HL-60 (cell line): Measurements from ENCODE around the gene GCNT2.
"Not testable (repeated sequence)": the region's sequence is repeated elsewhere in the genome, so short reads cannot be mapped to it uniquely, and the experiment has no call there.

Experiments
- DNase-seq, 2 experiments: peaks; one replicate each; pipeline ENCODE4 v3.0.0-alpha.2; 2010 to 2020; ENCODE audit warnings: low read depth in 1 of 2, low spot score in 1 of 2
- H3K27ac ChIP-seq: fragments of 250-450 bp; sonication (Bioruptor Pico); replicated peaks from 2 replicates; pipeline ENCODE4 v1.5.1; 2020; ENCODE audit warnings: mild to moderate bottlenecking, moderate library complexity
- H3K27me3 ChIP-seq: fragments of 250-450 bp; sonication (Bioruptor Pico); 2 replicates; pipeline ENCODE4 v1.5.1; 2021; ENCODE audit warnings: mild to moderate bottlenecking, moderate library complexity; ENCODE audit not compliant: insufficient read depth, poor library complexity, severe bottlenecking
- H3K4me3 ChIP-seq: replicated peaks from 2 replicates; pipeline ENCODE4 v1.5.1; 2011; ENCODE audit warnings: mild to moderate bottlenecking, control low read depth, low read length; ENCODE audit not compliant: insufficient read depth
- GABPA ChIP-seq: IDR thresholded peaks from 2 replicates; pipeline ENCODE4 v1.6.1; 2012; ENCODE audit warnings: low read depth
- POLR2AphosphoS5 ChIP-seq: IDR thresholded peaks from 2 replicates; pipeline ENCODE4 v1.6.1; 2012; ENCODE audit warnings: low read depth
- SPI1 ChIP-seq: IDR thresholded peaks from 2 replicates; pipeline ENCODE4 v1.6.1; 2012; ENCODE audit warnings: low read depth, mild to moderate bottlenecking, borderline replicate concordance
- TF ChIP-seq, protein P1 (sequence below): IDR thresholded peaks from one replicate; pipeline ENCODE4 v1.5.1; 2011; ENCODE audit warnings: low read length, control low read depth, inconsistent platforms; ENCODE audit not compliant: insufficient read depth
- TF ChIP-seq, protein P2 (sequence below): IDR thresholded peaks from 2 replicates; pipeline ENCODE4 v1.6.1; 2012; ENCODE audit warnings: low read depth; ENCODE audit not compliant: insufficient replicate concordance

The GCNT2 gene

DNA sequence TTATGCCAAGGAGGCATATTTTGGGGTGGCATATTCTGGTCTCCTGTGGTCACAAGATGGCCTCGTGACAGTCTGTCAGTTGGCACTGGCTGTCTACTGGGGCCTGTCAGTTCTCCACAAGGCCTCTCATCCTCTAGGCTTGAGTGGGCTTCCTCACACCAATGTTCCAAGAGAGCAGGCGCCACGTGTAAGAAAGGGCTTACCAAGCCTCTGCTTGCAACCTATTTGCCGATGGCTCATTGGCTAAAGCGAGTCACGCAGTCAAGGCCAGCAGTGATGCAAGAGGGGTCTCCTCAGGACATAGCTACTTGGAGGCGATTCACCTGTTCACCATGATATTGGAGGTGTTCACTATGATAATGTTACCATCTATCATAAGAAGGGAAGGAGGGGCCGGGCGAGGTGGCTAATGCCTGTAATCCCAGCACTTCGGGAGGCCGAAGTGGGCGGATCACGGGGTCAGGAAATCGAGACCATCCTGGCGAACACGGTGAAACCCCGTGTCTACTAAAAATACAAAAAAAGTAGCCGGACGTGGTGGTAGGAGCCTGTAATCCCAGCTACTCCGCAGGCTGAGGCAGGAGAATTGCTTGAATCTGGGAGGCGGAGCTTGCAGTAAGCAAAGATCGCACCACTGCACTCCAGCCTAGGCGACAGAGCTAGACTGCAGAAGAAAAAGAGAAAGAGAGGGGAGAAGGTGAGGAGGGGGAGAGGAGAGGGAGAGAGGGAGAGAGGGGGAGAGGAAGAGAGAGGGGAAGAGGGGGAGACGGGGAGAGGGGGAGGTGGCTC lies 138.0 kb downstream of the GCNT2 start:
- DNase-seq = no peak
- H3K4me3 ChIP-seq = no peak overlapping the region

DNA sequence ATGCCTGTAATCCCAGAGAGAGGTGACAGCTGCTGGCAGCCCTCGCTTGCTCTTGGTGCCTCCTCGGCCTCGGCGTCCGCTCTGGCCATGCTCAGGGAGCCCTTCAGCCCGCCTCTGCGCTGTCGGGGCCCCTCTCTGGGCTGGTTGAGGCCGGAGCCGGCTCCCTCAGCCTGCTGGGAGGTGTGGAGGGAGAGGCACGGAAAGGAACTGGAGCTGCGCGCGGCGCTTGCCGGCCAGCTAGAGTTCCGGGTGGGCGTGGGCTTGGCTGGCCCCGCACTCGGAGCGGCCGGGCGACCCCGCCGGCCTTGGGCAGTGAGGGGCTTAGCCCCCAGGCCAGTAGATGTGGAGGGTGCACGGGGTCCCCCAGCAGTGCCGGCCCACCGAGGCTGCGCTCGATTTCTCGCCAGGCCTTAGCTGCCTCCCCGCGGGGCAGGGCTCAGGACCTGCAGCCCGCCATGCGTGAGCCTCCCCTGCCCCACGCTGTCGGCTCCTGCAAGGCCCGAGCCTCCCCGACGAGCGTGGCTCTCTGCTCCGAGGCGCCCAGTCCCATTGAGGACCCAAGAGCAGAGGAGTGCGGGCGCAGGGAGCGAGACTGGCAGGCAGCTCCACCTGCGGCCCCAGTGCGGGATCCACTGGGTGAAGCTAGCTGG lies 138.7 kb downstream of the GCNT2 start:
- no peak overlapping the region for H3K27ac ChIP-seq
- H3K4me3 ChIP-seq = no peak overlapping the region
- H3K27me3 ChIP-seq = no peaks in the 10 kb centered on the region
- TF ChIP-seq SPI1 (no peak), GABPA (no peak), POLR2AphosphoS5 (no peak)
- TF ChIP-seq, protein P1, sequence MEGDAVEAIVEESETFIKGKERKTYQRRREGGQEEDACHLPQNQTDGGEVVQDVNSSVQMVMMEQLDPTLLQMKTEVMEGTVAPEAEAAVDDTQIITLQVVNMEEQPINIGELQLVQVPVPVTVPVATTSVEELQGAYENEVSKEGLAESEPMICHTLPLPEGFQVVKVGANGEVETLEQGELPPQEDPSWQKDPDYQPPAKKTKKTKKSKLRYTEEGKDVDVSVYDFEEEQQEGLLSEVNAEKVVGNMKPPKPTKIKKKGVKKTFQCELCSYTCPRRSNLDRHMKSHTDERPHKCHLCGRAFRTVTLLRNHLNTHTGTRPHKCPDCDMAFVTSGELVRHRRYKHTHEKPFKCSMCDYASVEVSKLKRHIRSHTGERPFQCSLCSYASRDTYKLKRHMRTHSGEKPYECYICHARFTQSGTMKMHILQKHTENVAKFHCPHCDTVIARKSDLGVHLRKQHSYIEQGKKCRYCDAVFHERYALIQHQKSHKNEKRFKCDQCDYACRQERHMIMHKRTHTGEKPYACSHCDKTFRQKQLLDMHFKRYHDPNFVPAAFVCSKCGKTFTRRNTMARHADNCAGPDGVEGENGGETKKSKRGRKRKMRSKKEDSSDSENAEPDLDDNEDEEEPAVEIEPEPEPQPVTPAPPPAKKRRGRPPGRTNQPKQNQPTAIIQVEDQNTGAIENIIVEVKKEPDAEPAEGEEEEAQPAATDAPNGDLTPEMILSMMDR = no peak
- TF ChIP-seq, protein P2, sequence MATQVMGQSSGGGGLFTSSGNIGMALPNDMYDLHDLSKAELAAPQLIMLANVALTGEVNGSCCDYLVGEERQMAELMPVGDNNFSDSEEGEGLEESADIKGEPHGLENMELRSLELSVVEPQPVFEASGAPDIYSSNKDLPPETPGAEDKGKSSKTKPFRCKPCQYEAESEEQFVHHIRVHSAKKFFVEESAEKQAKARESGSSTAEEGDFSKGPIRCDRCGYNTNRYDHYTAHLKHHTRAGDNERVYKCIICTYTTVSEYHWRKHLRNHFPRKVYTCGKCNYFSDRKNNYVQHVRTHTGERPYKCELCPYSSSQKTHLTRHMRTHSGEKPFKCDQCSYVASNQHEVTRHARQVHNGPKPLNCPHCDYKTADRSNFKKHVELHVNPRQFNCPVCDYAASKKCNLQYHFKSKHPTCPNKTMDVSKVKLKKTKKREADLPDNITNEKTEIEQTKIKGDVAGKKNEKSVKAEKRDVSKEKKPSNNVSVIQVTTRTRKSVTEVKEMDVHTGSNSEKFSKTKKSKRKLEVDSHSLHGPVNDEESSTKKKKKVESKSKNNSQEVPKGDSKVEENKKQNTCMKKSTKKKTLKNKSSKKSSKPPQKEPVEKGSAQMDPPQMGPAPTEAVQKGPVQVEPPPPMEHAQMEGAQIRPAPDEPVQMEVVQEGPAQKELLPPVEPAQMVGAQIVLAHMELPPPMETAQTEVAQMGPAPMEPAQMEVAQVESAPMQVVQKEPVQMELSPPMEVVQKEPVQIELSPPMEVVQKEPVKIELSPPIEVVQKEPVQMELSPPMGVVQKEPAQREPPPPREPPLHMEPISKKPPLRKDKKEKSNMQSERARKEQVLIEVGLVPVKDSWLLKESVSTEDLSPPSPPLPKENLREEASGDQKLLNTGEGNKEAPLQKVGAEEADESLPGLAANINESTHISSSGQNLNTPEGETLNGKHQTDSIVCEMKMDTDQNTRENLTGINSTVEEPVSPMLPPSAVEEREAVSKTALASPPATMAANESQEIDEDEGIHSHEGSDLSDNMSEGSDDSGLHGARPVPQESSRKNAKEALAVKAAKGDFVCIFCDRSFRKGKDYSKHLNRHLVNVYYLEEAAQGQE = no peak
- DNase-seq = no peak

More for the DNA sequence above, 138.0 kb downstream of the GCNT2 start:
- H3K27ac ChIP-seq = no peak overlapping the region
- TF ChIP-seq, protein P2 = no peak
- no peak for TF ChIP-seq GABPA
- TF ChIP-seq SPI1 = no peak
- TF ChIP-seq, protein P1 = no peak
- no peak for TF ChIP-seq POLR2AphosphoS5
- no peaks in the 10 kb centered on the region for H3K27me3 ChIP-seq

DNA sequence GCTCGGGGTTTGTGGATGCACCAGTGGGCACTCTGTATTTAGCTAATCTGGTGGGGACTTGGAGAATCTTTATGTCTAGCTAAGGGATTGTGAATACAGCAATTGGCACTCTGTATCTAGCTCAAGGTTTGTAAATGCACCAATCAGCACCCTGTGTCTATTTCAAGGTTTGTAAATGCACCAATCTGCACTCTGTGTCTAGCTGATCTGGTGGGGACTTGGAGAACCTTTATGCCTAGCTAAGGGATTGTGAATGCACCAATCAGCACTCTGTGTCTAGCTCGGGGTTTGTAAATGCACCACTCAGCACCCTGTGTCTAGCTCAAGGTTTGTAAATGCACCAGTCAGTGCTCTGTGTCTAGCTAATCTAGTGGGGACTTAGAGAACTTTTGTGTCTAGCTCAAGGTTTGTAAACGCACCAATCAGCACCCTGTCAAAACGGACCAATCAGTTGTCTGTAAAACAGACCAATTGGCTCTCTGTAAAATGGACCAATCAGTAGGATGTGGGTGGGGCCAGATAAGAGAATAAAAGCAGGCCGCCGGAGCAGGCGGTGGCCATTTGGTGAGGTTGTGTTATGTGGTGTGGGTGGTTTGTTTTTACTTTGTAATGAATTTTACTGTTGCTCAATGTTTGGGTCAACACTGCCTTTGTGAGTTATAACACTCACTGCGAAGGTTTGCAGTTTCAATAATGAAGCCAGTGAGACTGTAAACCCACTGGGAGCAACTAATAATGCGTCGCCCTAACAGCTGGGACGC lies 139.5 kb downstream of the GCNT2 start:
- not testable (repeated sequence) for H3K4me3 ChIP-seq, H3K27me3 ChIP-seq, H3K27ac ChIP-seq, DNase-seq

DNA sequence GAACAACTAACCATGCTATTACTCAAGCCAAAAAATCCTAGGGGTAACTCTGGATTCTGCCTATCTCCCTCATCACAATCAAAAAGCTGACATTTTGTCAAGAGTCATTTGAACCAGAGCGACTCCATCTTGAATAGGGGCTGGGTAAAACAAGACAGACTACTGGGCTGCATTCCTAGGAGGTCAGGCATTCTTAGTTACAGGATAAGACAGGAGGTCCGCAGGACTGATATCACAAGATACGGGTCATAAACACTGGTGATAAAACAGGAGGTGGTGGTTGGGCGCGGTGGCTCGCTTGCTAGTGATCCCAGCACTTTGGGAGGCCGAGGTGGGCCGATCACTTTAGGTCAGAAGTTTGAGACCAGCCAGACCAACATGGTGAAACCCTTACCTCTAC lies 141.1 kb downstream of the GCNT2 start:
- Histone ChIP-seq H3K27ac (no peak overlapping the region), H3K4me3 (no peak overlapping the region), H3K27me3 (no peaks in the 10 kb centered on the region)
- TF ChIP-seq, protein P1 = no peak
- TF ChIP-seq, protein P2 = no peak
- TF ChIP-seq POLR2AphosphoS5 (no peak), GABPA (no peak), SPI1 (no peak)
- no peak for DNase-seq
